ENCODE results near the gene GSTT2. TPM values are rescaled to one million over a fixed set of nuclear protein-coding genes. Genes with fewer than 3 reads are reported as not detected.
"Not testable (repeated sequence)": the region's sequence is repeated elsewhere in the genome, so short reads cannot be mapped to it uniquely, and the experiment has no call there.

The GSTT2 gene
- not detected for total RNA-seq

- TF ChIP-seq CTCF (IDR thresholded peaks at IDR 0.05; ENCODE audit: low read depth) = not testable (repeated sequence)
These were observed at the start of gene GSTT2 for GRCh38 chr22:23979557-23980240. GSTT2 (plus strand) TSS chr22:23980134.

- TF ChIP-seq CTCF (IDR thresholded peaks at IDR 0.05; ENCODE audit: low read depth) = no peak
These were observed 41.5 kb upstream of the GSTT2 start for GRCh38 chr22:23938328-23939016.

- no peak for TF ChIP-seq CTCF (IDR thresholded peaks at IDR 0.05; ENCODE audit: low read depth)
These were observed 40.9 kb upstream of the GSTT2 start for GRCh38 chr22:23939017-23939357.

GRCh38 chr22:23961084-23961771 is 18.7 kb upstream of the GSTT2 start, which contains the start of gene GSTT2B:
GSTT2B (minus strand) TSS chr22:23961195; CDS start chr22:23961131, 64 bp downstream.
- TF ChIP-seq CTCF (IDR thresholded peaks at IDR 0.05; ENCODE audit: low read depth) = not testable (repeated sequence)

GRCh38 chr22:23966568-23966967 is 13.4 kb upstream of the GSTT2 start, which contains the start of gene DDTL:
DDTL (plus strand) TSS chr22:23966888; CDS start chr22:23966915, 27 bp downstream.
- not testable (repeated sequence) for TF ChIP-seq CTCF (IDR thresholded peaks at IDR 0.05; ENCODE audit: low read depth)

- TF ChIP-seq CTCF (IDR thresholded peaks at IDR 0.05; ENCODE audit: low read depth) = no peak
These were observed 10.9 kb upstream of the GSTT2 start for GRCh38 chr22:23969071-23969470.

- no peak for TF ChIP-seq CTCF (IDR thresholded peaks at IDR 0.05; ENCODE audit: low read depth)
These were observed 9.7 kb upstream of the GSTT2 start for GRCh38 chr22:23970201-23970641.
